ENCODE results near the gene VPS36. TPM values are rescaled to one million over a fixed set of nuclear protein-coding genes. Genes with fewer than 3 reads are reported as not detected.

VPS36 gene
- total and polyA plus RNA-seq, 2 of the 13 experiments (the other 11 are each of a cell fraction or from before 2014, with no cell fraction given) = 17.2 to 22.4 TPM

DNA sequence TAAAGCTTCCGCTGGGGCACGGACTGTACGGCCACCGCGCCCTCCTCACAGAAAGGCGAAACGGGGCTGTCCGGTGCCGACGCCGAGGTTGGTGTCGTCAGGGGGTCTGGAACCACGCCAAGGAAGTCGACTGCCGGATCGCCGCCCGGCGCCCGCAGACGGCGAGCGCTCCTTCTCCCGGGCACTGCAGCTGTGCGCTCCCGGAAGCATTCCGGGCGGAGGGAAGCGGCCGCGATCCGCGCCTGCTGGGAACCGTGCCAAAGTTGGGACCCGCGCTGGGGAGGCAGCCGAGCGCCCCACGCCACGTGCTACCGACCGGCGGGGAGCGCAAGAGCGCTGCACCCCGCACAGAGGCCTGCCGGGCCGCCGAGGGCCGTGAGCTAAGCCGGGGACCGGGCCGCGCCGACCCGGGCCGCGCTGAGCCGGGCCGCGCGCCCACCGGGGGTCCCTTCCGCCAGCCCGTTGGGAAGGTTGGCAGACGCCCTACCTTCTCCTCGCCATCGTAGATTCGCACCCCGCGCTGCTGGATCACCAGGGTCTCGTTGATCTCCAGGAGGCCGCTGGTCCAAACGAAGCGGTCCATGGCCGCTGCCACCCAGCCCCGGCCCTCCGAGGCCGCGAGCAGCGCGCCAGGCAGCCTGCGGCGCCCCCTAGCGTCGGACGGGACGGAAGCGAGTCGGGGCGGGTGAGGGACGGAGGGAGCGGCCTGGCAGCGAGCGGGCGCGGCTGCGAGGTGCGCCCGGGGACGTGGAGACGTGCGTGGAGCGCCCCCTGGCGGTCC is at the start of gene VPS36 (continued):
- TF ChIP-seq, protein P1, sequence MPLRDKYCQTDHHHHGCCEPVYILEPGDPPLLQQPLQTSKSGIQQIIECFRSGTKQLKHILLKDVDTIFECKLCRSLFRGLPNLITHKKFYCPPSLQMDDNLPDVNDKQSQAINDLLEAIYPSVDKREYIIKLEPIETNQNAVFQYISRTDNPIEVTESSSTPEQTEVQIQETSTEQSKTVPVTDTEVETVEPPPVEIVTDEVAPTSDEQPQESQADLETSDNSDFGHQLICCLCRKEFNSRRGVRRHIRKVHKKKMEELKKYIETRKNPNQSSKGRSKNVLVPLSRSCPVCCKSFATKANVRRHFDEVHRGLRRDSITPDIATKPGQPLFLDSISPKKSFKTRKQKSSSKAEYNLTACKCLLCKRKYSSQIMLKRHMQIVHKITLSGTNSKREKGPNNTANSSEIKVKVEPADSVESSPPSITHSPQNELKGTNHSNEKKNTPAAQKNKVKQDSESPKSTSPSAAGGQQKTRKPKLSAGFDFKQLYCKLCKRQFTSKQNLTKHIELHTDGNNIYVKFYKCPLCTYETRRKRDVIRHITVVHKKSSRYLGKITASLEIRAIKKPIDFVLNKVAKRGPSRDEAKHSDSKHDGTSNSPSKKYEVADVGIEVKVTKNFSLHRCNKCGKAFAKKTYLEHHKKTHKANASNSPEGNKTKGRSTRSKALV (CRISPR knock-in tag; IDR thresholded peaks at IDR 0.05) = 0 out of 2 replicates have a peak, but pooled peaks have one; percentile 8
- peak; percentile 74; the same call in 1 of the 2 replicates for TF ChIP-seq ATF5 (CRISPR knock-in tag; IDR thresholded peaks at IDR 0.05; ENCODE audit: low read depth)
- peak; percentile 30; the same call in 1 of the 2 replicates for TF ChIP-seq ZNF703 (CRISPR knock-in tag; IDR thresholded peaks at IDR 0.05; ENCODE audit: borderline replicate concordance)
- TF ChIP-seq FOXA3 (CRISPR knock-in tag; IDR thresholded peaks at IDR 0.05) = peak; percentile 60
- TF ChIP-seq RAD21 (CRISPR knock-in tag; IDR thresholded peaks at IDR 0.05) = peak; percentile 95
- no peak for TF ChIP-seq TBX3 (IDR thresholded peaks at IDR 0.05; ENCODE audit: borderline replicate concordance)
- peak; percentile 59; the same call in 1 of the 2 replicates for TF ChIP-seq HDAC2 (CRISPR knock-in tag; IDR thresholded peaks at IDR 0.05)
- peak; percentile 48 for TF ChIP-seq FOXO1 (CRISPR knock-in tag; IDR thresholded peaks at IDR 0.05)
- TF ChIP-seq ETV5 (CRISPR knock-in tag; IDR thresholded peaks at IDR 0.05; ENCODE audit: borderline replicate concordance) = peak; percentile 90
- peak; percentile 52; the same call in 1 of the 2 replicates for TF ChIP-seq MTA1 (CRISPR knock-in tag; IDR thresholded peaks at IDR 0.05; ENCODE audit: borderline replicate concordance)
- TF ChIP-seq, protein P2, sequence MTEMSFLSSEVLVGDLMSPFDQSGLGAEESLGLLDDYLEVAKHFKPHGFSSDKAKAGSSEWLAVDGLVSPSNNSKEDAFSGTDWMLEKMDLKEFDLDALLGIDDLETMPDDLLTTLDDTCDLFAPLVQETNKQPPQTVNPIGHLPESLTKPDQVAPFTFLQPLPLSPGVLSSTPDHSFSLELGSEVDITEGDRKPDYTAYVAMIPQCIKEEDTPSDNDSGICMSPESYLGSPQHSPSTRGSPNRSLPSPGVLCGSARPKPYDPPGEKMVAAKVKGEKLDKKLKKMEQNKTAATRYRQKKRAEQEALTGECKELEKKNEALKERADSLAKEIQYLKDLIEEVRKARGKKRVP (CRISPR knock-in tag; IDR thresholded peaks at IDR 0.05) = no peak; a peak in 1 of 4 replicates
- TF ChIP-seq POLR2AphosphoS5 (IDR thresholded peaks at IDR 0.05; ENCODE audit: low read depth, low read length) = peak; percentile 69; the same call in 1 of the 2 replicates
- TF ChIP-seq ZBTB7A (CRISPR knock-in tag; IDR thresholded peaks at IDR 0.05) = peak; percentile 71
- TF ChIP-seq ZNF234 (CRISPR knock-in tag; conservative IDR thresholded peaks at IDR 0.05) = no peak
- TF ChIP-seq YEATS4 (CRISPR knock-in tag; IDR thresholded peaks at IDR 0.05; ENCODE audit: borderline replicate concordance) = peak; percentile 93
- no peak for TF ChIP-seq AGO1 (IDR thresholded peaks at IDR 0.05; ENCODE audit: low read depth, low read length, poor library complexity, severe bottlenecking)
- peak; percentile 77 for TF ChIP-seq ESRRA (CRISPR knock-in tag; IDR thresholded peaks at IDR 0.05; ENCODE audit: low read depth)
- 0 out of 2 replicates have a peak, but pooled peaks have one; percentile 72 for TF ChIP-seq ZNF709 (CRISPR knock-in tag; IDR thresholded peaks at IDR 0.05)
- TF ChIP-seq SALL2 (CRISPR knock-in tag; IDR thresholded peaks at IDR 0.05) = peak; percentile 85
- no peak for TF ChIP-seq SUZ12 (IDR thresholded peaks at IDR 0.05; ENCODE audit: low read depth, low read length)
- peak; percentile 70 for TF ChIP-seq ZNF747 (CRISPR knock-in tag; IDR thresholded peaks at IDR 0.05; ENCODE audit: borderline replicate concordance)
- TF ChIP-seq ZNF20 (CRISPR knock-in tag; IDR thresholded peaks at IDR 0.05) = no peak
- peak; percentile 74; the same call in 1 of the 2 replicates for TF ChIP-seq PITX1 (CRISPR knock-in tag; IDR thresholded peaks at IDR 0.05)
- no peak for TF ChIP-seq KLF11 (CRISPR knock-in tag; IDR thresholded peaks at IDR 0.05)
- peak; percentile 68 for TF ChIP-seq JARID2 (CRISPR knock-in tag; IDR thresholded peaks at IDR 0.05; ENCODE audit: insufficient replicate concordance)
- TF ChIP-seq ZBTB7B (CRISPR knock-in tag; IDR thresholded peaks at IDR 0.05) = peak; percentile 10
- TF ChIP-seq, protein P3, sequence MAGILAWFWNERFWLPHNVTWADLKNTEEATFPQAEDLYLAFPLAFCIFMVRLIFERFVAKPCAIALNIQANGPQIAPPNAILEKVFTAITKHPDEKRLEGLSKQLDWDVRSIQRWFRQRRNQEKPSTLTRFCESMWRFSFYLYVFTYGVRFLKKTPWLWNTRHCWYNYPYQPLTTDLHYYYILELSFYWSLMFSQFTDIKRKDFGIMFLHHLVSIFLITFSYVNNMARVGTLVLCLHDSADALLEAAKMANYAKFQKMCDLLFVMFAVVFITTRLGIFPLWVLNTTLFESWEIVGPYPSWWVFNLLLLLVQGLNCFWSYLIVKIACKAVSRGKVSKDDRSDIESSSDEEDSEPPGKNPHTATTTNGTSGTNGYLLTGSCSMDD (CRISPR knock-in tag; IDR thresholded peaks at IDR 0.05) = no peak

Data from HepG2 (cell line).